ENCODE results near the gene DISC1.
"Not testable (repeated sequence)": the region's sequence is repeated elsewhere in the genome, so short reads cannot be mapped to it uniquely, and the experiment has no call there.

Gene DISC1

DNA sequence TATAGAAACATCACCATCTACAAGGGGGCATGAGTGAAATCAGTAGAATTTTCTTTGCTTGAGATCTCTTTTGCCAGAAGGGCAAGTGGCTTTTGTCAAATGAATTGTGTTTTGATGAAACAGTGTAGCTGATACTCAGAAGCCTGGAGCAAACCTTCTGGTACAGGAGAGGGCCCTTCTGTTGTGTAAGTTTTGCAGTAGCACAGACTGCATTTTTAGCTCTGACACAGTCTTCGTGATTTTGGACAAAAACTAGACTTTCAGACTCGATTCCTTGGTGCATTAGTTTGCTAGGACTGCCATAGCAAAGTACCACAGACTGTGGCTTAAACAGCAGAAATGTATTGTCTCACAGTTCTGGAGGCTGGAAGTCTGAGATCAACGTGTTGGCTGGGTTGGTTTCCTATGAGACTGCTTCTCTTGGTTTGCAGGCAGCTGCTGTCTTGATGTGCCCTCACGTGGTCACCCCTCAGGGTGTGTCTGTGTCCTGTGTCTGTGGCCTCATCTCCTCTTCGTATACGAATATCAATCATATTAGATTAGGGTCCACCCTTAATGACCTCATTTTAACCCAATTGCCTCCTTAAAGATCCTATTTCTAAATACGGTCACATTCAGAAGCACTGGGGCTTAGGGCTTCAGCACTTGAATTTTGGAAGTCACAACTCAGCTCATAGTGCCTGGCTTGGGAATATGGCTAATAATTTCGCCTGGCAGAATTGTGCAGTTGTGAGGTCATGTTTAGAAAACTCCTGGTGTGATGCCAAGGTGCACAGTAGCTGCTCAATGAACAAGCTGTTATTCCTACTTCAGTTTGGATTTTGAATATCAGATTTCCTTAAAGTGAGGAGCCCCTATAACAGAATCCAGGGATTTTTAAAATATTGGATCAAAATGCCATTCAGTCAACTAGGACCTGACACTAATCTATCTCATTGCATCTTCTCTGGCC lies 21.2 kb upstream of the DISC1 start:
- no peak for DNase-seq (ENCODE audit: low read depth)

DNA sequence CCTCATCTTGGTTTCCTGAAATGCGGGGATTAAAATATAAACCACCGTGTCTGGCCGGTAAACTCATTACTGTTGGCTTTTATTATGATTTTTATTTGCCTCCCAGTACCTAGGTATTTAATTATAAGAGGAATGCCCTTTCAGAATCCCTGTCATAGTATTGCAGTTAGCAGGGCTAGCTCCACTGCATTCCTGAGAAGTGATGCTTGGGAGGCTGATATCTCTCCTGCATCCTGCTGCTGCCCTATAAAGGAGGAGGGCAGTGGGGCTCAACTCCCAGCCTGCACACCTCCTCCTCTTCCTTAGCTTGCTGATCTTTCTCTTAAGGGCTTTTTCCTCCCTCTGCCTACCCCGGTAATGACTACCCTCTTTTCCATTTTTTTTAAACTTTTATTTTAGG lies 19.9 kb upstream of the DISC1 start:
- no peak for DNase-seq (ENCODE audit: low read depth)

DNA sequence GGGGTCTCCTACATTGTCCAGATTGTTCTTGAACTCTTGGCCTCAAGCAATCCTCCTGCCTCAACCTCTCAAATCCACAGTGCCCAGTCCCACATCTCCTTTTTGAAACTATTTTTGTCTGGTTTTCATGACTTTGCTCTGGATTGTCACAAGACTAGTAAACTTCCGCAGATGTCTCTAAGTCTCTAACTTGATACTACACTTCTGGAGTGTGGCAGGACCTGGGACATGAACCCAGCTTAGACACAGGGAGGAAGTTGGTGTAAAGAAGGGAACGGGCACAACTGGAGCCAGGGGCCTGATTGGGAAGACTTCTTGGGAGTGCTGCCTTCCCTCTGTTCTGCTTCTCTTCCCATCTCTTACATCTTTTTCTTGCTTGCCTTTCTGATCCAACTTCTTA lies 16.2 kb upstream of the DISC1 start:
- DNase-seq (ENCODE audit: low read depth) = no peak

DNA sequence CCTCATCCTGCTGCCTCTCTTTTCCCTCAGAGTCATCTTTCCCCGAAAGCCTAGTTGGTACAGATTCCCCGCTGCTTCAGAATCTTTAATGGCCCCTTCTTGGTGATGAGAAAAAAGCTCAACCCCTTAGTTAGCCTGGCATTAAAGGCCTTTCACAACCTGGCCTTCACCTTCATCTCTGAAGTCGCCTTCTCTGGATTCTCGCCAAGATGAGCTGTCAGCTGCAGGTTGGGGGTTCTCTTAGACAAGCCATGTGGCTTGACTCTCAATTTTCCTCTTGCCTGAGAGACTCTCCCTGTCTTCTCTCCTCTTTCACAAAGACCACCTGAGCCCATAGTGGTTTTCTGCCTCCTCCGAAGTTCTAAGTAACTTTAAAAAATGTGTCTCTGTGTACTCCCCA lies 15.5 kb upstream of the DISC1 start:
- DNase-seq (ENCODE audit: low read depth) = no peak

DNA sequence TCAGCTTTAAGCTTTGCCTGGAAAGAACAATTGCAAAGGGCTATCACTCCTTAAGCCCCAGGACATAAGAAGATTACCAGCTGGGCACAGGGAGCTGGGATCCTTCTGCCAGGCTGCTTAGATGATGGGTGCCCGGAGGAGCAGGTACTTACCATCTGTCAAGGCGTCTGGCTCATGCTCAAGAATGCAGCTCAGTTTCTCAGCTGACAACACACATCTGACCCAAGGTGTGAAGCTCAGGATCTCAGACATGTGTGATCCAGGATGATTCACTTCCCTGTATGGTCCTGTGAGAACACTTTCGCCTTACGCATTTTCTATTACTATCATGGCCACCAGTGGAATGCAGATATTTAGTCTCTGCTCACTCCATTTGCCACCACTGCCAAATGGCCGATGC lies 14.7 kb upstream of the DISC1 start:
- DNase-seq (ENCODE audit: low read depth) = no peak

DNA sequence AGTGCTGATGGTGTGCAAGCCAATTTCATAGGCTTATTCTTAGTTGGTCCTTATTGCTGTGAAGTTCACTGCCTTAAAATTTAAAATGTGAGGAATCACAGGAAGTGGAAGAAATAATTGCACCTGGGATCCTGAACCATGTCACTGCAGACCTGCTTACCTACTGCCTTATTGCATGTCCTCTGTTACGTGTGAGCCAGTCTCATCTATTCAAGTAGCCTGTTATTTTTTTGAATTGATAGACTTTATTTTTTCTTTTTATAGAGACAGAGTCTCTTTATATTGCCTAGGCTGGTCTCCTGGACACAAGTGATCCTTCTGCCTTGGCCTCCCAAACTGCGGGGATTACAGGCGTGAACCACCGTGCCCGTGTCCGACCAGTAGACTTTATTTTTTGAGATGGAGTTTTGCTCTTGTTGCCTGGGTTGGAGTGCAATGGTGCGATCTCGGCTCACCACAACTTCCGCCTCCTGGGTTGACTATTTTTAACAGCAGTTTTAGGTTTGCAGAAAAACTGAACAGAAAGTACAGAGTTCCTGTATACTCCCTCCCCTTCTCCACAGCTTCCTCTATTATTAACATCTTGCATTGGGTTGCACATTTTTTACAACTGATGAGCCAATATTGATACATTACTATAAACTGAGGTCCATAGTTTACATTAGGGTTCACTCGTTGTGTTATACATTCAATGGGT lies 14.0 kb upstream of the DISC1 start:
- no peak for DNase-seq (ENCODE audit: low read depth)

DNA sequence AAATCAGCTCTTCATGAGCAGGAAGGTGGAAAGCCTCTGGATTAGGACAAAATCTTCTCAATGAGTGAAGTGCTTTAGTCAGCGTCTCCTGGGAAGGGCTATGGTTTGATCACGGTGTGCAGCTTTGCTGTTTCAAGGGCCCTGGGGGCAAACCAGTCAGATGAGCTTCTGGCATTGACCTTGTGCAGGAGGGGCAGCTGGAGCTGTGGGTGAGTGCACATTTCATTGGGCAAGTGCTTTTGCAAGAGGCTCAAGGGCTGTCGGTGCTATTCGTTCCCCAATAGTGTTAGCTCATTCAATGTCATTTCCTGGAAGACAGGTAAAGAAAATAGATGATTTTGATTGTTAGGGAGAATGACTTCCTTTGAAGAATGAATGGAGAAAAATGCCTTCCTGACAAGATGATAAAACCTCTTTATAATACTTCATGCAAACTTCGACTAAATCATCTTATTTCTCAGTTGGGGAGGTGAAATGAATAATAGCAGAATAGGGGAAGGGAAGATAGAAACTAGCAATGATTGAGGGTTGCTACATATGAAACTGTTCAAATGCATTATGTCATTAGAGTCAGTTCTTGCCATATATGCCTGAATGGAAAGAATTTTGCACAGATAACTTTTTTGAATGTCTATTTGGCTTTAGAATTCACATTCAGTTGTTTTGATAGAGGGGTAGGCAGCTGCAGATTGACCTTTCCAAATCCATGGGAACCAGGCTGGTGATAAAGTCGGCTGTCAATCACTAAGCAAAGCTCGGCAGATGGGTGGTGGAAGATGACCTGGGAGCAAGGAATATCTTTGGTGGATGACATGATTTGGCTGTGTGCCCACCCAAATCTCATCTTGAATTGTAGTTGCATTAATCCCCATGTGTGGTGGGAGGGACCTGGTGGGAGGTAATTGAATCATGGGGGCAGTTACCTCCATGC lies 12.9 kb upstream of the DISC1 start:
- no peak for DNase-seq (ENCODE audit: low read depth)

DNA sequence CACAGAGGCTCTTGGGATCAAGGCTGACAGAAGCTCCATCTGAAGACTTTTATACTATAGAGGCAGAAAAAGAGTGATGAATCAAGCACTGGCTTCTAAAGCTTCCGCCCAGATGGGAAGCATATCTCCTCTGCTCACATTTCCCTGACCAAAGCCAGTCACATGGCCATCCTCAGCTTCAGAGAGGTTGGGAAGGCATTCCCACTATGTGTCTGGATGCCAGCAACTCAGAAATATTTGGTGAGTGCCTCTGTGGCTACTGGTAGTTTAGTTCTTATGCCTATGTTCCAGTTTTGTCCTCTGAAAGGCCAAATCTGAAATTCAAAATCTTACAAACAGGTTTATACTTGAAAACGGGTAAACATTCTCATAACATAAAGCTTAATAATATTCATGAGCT lies 9.9 kb upstream of the DISC1 start:
- no peak for DNase-seq (ENCODE audit: low read depth)

DNA sequence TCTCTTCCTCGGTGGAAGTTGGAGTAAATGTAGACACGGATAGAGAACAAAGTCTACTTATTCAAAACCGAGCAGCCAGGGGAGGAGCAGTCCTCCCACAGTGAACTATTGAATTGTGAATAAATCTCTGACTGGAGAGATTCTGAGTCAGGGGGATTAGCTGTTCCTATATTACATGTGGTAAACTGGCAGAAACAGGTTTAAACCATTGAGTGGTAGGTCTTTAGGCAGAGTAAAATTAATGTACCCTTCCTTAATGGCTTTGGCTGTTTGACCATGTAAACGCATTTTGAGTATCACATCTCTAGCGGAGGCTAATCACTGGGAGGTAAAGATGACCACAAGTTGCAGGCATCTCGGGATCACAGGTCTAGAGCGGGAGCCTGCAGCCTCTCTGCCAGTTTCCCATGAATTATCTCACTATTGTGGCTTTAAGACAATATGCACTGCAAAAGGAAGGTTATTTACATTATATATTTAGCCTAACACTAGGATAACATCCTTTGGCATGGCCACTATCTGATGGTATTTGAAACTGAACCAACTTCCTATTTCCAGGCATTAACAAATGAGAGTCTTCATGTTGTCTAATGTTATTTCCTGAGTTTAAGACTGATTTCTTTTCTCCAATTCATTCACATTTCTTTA lies 7.9 kb upstream of the DISC1 start:
- no peak for DNase-seq (ENCODE audit: low read depth)

DNA sequence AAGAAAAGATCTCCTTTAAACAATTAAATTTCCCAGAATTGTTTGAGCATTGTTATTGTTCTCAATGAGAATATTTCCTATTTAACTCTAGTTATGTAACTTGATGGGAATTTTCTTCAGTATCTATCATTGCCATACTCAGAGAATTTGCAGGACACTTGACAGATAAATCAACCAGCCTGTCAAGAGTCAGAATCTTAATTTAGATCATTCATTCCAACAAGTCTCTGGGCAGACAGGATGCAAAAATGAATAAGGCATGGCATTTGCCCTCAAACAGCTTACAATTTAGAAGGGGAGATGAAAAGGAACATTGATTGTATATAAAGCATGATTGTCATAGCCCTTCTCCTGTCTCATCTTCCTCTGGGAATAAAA lies 7.3 kb upstream of the DISC1 start:
- DNase-seq (ENCODE audit: low read depth) = no peak

DNA sequence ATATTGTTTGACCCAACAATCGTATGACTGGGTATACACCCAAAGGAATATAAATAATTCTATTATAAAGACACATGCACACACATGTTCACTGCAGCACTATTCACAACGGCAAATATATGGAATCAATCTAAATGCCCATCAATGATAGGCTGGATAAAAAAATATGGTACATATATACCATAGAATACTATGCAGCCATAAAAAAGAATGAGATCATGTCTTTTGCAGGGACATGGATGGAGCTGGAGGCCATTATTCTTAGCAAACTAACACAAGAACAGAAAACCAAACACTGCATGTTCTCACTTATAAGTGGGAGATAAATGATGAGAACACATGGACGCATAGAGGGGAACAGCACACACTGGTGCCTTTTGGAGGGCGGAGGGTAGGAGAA lies 1.5 kb upstream of the DISC1 start:
- not testable (repeated sequence) for DNase-seq (ENCODE audit: low read depth)

DNA sequence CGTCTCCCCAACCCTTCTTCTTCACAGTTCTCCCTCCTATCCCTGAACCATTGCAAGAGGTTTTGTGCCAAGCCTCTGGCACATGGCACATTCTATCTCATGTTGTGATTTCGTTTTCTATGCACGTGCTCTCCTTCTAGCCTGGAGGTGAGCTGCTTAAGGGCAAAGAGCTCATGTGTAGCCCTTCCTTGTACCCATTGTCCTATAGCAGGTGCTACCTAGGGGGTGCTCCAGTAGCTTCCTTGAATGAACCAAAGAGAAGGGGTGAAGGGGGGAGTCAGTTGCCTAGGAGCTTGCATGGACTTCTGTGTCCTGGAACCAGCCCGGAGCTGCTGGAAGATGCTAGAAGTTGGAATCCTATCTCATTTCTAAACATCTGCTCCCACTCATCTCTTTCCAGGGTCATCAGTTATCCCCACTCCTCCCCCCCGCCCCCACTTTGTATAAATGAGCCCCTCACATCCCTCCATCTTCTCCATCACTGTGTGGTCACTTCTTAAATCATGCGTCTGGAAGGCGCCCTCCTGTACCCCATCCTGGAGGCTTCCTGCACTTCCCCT lies 535 bp upstream of the DISC1 start:
- DNase-seq (ENCODE audit: low read depth) = no peak

DNA sequence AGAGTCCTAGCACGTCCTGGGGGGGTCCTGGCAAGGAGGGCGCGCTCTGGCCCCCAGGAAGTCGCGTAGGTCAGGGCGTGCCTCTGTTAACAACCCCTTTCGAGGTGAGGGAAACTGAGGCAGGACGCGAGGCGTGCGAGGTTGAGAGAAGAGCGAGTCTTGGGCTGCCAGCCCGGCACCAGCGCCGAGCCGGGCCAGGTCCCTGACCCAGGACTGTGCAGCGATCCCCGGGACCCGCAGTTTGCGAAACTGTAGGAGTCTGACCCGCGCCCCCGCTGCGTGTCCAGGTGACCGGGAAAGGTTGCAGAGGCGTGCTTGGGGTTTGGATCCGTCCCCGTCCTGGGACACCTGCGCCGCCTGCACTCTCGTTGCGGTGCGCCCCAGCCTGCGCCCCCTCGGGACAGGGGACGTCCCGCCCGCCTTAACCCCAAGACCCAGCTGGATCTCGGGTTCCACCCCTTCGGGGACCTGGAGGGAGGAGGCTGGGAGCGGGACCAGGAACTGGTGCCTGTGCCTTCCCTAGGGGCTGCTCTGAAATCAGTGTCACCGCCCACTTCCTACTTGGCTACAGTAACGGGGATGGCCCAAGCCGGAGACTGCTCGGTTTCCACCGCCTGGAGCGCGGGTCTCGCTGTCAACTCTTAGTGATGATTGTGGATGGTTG lies 493 bp downstream of the DISC1 start:
- no peak for DNase-seq (ENCODE audit: low read depth)

DNA sequence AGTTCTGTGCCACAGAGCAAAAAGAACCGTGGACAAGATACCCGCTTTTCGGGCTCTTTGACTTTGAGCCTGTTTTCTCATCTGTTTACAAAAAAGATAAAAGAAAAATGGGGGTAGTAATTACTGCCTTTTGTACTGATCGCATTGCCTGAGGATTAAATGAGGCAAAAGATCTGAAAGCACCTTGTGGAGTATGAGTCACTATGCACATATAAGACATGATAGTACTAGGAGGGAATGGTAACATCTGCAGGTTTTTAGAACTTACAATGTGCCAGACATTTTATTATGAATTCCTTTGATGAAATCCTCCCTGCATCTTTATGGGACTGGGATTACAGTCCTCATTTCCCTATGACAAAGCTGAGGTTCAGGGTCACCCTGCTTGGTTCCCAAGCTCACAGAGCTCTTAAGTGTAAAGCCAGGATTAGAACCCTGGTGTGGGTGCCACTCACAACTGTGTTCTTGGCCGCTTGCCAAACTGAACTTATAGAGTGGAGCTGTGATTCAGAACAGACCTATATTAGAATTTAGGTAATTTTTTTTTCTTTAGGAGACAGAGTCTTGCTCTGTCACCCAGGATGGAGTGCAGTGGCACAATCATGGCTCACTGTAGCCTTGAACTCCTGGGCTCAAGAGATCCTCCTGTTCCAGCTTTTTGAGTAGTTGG lies 1.8 kb downstream of the DISC1 start:
- DNase-seq (ENCODE audit: low read depth) = no peak

DNA sequence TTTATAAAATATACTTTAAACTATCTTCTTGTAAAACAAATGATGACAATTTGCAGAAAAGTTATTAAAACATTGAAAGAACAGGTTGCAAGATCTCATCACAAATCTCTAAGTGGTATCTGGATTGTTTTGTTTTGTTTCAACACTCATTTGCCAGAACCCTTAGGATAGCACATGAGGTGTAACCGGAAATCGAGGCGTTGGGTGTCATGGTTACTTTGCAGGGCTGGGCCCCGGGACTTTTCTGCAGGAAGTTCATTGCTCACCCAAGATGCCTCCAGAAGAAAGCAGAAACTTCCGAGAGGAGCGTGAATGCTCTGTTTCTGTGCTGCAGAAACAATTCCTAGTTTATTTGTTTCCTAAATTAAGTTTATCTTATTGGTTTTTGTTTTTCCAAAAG lies 2.5 kb downstream of the DISC1 start:
- no peak for DNase-seq (ENCODE audit: low read depth)

DNA sequence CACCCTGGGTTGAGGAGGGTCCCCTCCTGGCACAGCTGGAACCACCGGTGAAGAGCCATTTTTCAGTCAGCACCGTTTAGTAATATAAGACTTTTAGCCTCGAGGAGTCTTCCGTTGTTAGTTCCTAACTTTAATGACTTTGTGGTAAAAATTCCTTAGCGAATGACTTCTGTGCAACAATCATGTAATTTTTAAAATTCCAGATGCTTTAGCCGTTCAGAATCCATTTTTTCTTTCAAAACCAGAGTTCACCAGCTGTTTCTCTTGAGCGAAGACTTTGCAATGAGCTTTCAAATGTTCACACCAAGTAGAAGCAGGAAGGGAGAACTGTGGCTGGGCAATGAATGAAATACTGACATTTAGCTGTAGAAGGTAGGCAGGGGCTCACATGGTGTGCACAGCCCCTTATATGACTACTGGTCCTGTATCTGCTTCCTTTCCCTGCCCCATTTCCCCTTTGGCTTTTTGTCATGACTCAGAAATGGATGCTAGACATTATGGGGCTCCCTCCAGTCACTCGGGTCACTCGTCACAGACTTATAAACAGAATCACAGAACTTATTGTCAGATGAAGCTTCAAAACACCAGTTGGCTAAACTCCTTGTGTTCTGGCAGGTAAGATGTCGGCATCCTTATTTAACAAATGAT lies 4.1 kb downstream of the DISC1 start:
- no peak for DNase-seq (ENCODE audit: low read depth)

DNA sequence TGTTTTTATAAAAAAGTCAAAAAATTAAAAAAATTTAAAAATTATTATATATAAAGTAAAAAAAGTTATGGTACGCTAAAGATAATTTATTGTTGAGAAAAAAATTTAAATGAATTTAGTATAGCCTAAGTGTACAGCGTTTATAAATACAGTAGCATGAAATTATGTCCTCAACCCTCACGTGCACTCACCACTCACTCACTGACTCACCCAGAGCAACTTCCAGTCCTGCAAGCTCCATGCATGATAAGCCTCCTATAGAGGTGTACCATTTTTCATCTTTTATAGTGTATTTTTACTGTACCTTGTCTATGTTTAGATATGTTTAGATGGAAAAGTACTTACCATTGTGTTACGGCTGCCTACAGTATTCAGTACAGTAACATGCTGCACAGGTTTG lies 5.1 kb downstream of the DISC1 start:
- no peak for DNase-seq (ENCODE audit: low read depth)

DNA sequence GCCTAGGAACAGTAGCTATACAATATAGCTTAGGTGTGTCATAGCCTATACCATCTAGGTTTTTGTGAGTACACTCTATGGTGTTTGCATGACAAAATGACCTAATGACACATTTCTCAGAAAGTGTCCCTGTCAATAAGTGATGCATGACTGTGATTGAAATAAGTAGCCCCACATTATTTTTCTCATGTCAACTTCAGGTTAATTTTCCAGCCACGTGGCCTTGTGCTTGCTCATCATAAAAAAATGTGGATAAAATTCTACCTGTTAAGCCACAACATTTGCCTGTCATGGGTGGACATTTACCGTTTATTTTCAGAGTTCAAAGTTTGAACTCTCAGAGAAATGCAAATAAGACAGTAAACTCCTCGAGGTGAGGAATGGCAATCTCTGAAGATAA lies 5.5 kb downstream of the DISC1 start:
- no peak for DNase-seq (ENCODE audit: low read depth)

DNA sequence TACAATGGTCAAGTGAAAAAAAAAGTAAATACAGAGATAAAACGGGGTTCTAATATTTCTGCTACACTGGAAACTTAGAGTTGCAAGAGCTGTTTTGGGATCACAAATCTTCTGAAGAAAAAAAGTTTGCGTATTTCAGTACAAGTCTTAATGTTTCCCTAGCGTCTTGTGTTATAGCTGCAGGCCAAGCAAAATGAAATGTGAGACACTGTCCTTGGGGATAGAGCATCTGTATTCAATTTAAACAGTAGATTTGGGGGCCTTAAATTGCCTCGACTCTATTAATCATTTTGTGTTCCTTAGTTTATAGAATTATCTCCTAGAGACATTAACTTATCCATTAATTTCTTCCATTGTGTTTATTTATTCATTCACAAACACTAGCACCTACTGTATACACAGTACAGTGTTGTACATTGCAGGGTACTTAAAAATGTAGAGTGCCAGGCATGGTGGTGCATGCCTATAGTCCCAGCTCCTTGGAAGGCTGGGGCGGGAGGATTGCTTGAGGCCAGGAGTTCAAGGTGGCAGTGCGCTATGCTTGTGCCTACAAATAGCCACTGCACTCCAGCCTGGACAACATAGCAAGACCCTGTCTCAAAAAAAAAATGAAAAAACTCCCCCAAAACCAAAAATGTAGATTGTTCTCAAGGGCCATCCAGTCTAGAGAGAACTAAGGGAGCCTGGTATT lies 7.9 kb downstream of the DISC1 start:
- no peak for DNase-seq (ENCODE audit: low read depth)
